Tibial artery (tissue), 4 donors: Measurements from ENCODE around the gene HMCN2.

Source experiments
- DNase-seq, 2 donors: peaks; one replicate each; pipeline ENCODE4 v3.0.0-alpha.2; 2019
- H3K27ac ChIP-seq, 2 donors: fragments of 200-600 bp; sonication (generic) in 1 of 2; 1 replicate in 1 of 2; 2 replicates in 1 of 2; pipeline ENCODE4 v1.5.1; 2018 to 2019; ENCODE audit warnings: mild to moderate bottlenecking in 1 of 2
- H3K27me3 ChIP-seq, 2 donors: fragments of 200-600 bp; sonication (generic) in 1 of 2; one replicate each; pipeline versions ENCODE4 v1.5.1 to v1.6.0; 2016 to 2019
- H3K36me3 ChIP-seq, 3 donors: fragments of 200-600 bp; sonication (generic) in 2 of 3; one replicate each; pipeline ENCODE4 v1.5.1; 2016 to 2019; ENCODE audit warnings: mild to moderate bottlenecking in 2 of 3
- H3K4me1 ChIP-seq, 4 donors: fragments of 200-600 bp; sonication (generic) in 2 of 4; 1 replicate in 3 of 4; 2 replicates in 1 of 4; pipeline ENCODE4 v1.5.1; 2016 to 2019
- H3K4me3 ChIP-seq, 2 donors: fragments of 200-600 bp; sonication (generic) in 1 of 2; 1 replicate in 1 of 2; 2 replicates in 1 of 2; pipeline ENCODE4 v1.5.1; 2018 to 2019; ENCODE audit warnings: mild to moderate bottlenecking in 2 of 2
- H3K9me3 ChIP-seq, 3 donors: fragments of 200-600 bp; sonication (generic) in 1 of 3; one replicate each; pipeline ENCODE4 v1.5.1; 2016 to 2019
- CTCF ChIP-seq, 2 experiments: fragments of 200-600 bp in 1 of 2; fragments of 450-650 bp in 1 of 2; IDR thresholded peaks; one replicate each; pipeline ENCODE4 v1.5.1; 2017 to 2019; ENCODE audit warnings: antibody characterized with exemption in 2 of 2, mild to moderate bottlenecking in 1 of 2, moderate library complexity in 1 of 2
- intact Hi-C: fragments of 100-400 bp; cut with DNase I; formaldehyde crosslinking; loops from one replicate; pipeline ENCODE4 v1.15.0; 2023; ENCODE audit warnings: low total_unique reads

Gene HMCN2

GRCh38 chr9:130478736-130479575 lies 213.4 kb downstream of the HMCN2 start:
- intact Hi-C loops: no loop called here
- DNase-seq: no peak
- H3K27me3 ChIP-seq: no peaks in the 10 kb centered on the region
- TF ChIP-seq CTCF (IDR thresholded peaks at IDR 0.05): no peak
- no peak overlapping the region for H3K4me3 ChIP-seq
- H3K27ac ChIP-seq: no peak overlapping the region
- H3K4me1 ChIP-seq: no peaks in the 10 kb centered on the region
- H3K9me3 ChIP-seq: no peaks in the 10 kb centered on the region
- peaks cover 0 to 85% (median 40%) of the 10 kb centered on the region in 3 donors for H3K36me3 ChIP-seq

- H3K27me3 ChIP-seq: no peaks in the 10 kb centered on the region
- no peak for TF ChIP-seq CTCF (IDR thresholded peaks at IDR 0.05)
- no peaks in the 10 kb centered on the region for H3K4me1 ChIP-seq
- H3K4me3 ChIP-seq: no peak overlapping the region
- H3K9me3 ChIP-seq: no peaks in the 10 kb centered on the region
- H3K27ac ChIP-seq: no peak overlapping the region
- H3K36me3 ChIP-seq: peaks cover 0 to 86% (median 40%) of the 10 kb centered on the region in 3 donors
- no peak for DNase-seq
- intact Hi-C loops: no loop called here
These were observed 214.0 kb downstream of the HMCN2 start for GRCh38 chr9:130479587-130479986.

GRCh38 chr9:130480673-130481072 lies 215.1 kb downstream of the HMCN2 start:
- Histone ChIP-seq H3K4me1 (no peaks in the 10 kb centered on the region), H3K9me3 (no peaks in the 10 kb centered on the region), H3K36me3 (peaks cover 0 to 90% (median 44%) of the 10 kb centered on the region in 3 donors), H3K27ac (no peak overlapping the region), H3K27me3 (no peaks in the 10 kb centered on the region), H3K4me3 (no peak overlapping the region)
- no peak for DNase-seq
- no peak for TF ChIP-seq CTCF (IDR thresholded peaks at IDR 0.05)
- intact Hi-C loops: no loop called here

- no peak for DNase-seq
- no peaks in the 10 kb centered on the region for H3K9me3 ChIP-seq
- no peaks in the 10 kb centered on the region for H3K27me3 ChIP-seq
- H3K4me1 ChIP-seq: no peaks in the 10 kb centered on the region
- H3K4me3 ChIP-seq: no peak overlapping the region
- intact Hi-C loops: no loop called here
- no peak for TF ChIP-seq CTCF (IDR thresholded peaks at IDR 0.05)
- H3K27ac ChIP-seq: no peak overlapping the region
- peaks cover 0 to 85% (median 34%) of the 10 kb centered on the region in 3 donors for H3K36me3 ChIP-seq
These were observed 216.9 kb downstream of the HMCN2 start for GRCh38 chr9:130482463-130482862.

GRCh38 chr9:130483371-130483971 lies 217.9 kb downstream of the HMCN2 start:
- intact Hi-C loops: no loop called here
- DNase-seq: no peak
- no peaks in the 10 kb centered on the region for H3K4me1 ChIP-seq
- no peak overlapping the region for H3K27ac ChIP-seq
- H3K9me3 ChIP-seq: no peaks in the 10 kb centered on the region
- no peak for TF ChIP-seq CTCF (IDR thresholded peaks at IDR 0.05)
- no peaks in the 10 kb centered on the region for H3K27me3 ChIP-seq
- peaks cover 0 to 79% (median 30%) of the 10 kb centered on the region in 3 donors for H3K36me3 ChIP-seq
- no peak overlapping the region for H3K4me3 ChIP-seq
